Stimulated activated CD4-positive, alpha-beta T cell treated with anti-CD3 and anti-CD28 coated beads, Interleukin-4, amount 100 ng/mL, for 4 hours (primary cell): ENCODE data around the gene CCDC66.
"Not testable (repeated sequence)": the region's sequence is repeated elsewhere in the genome, so short reads cannot be mapped to it uniquely, and the experiment has no call there.

Experiments used
- DNase-seq, 2 experiments: peaks; one replicate each; pipeline ENCODE4 v3.0.0-alpha.2; 2020

The CCDC66 gene

GRCh38 chr3:56556908-56557830 is at the start of gene CCDC66:
TSS of gene CCDC66 (plus strand) at chr3:56557175. CDS start at chr3:56557243, 68 bp downstream.
- peak; percentile 89 to 92 for DNase-seq

GRCh38 chr3:56519641-56520040 is 37.3 kb upstream of the CCDC66 start:
- DNase-seq: no peak

- DNase-seq: no peak
These were observed 34.6 kb upstream of the CCDC66 start for GRCh38 chr3:56522374-56522773.

- no peak for DNase-seq
These were observed 31.7 kb upstream of the CCDC66 start for GRCh38 chr3:56525291-56525690.

- no peak for DNase-seq
These were observed 20.2 kb upstream of the CCDC66 start for GRCh38 chr3:56536735-56537134.

- DNase-seq: no peak
These were observed 9.5 kb upstream of the CCDC66 start for GRCh38 chr3:56547486-56547885.

GRCh38 chr3:56557831-56558170 is 826 bp downstream of the CCDC66 start:
- DNase-seq: no peak

- no peak for DNase-seq
These were observed 16.5 kb downstream of the CCDC66 start for GRCh38 chr3:56573501-56573900.

GRCh38 chr3:56581941-56582340 is 25.0 kb downstream of the CCDC66 start:
- not testable (repeated sequence) for DNase-seq

- DNase-seq: not testable (repeated sequence)
These were observed 27.3 kb downstream of the CCDC66 start for GRCh38 chr3:56584275-56584674.

GRCh38 chr3:56590814-56591213 is 33.8 kb downstream of the CCDC66 start:
- no peak for DNase-seq

- no peak for DNase-seq
These were observed 34.3 kb downstream of the CCDC66 start for GRCh38 chr3:56591262-56591661.

GRCh38 chr3:56593455-56594158 is 36.6 kb downstream of the CCDC66 start:
- peak in 1 of 2 experiments; percentile 52 for DNase-seq

- DNase-seq: no peak
These were observed 39.2 kb downstream of the CCDC66 start for GRCh38 chr3:56595975-56596840.

GRCh38 chr3:56608479-56608878 is 51.5 kb downstream of the CCDC66 start:
- not testable (repeated sequence) for DNase-seq

- no peak for DNase-seq
These were observed 53.8 kb downstream of the CCDC66 start for GRCh38 chr3:56610669-56611335.

GRCh38 chr3:56611364-56611763 is 54.4 kb downstream of the CCDC66 start:
- DNase-seq: no peak

GRCh38 chr3:56612146-56612545 is 55.2 kb downstream of the CCDC66 start:
- DNase-seq: no peak

- no peak for DNase-seq
These were observed 56.0 kb downstream of the CCDC66 start for GRCh38 chr3:56613016-56613415.

- no peak for DNase-seq
These were observed 59.6 kb downstream of the CCDC66 start for GRCh38 chr3:56616478-56617006.

GRCh38 chr3:56620371-56620770 is 63.4 kb downstream of the CCDC66 start:
- no peak for DNase-seq

GRCh38 chr3:56621681-56622080 is 64.7 kb downstream of the CCDC66 start:
- no peak for DNase-seq
